H1 (cell line): ENCODE data around the gene TGFBR2. TPM values are rescaled to one million over a fixed set of nuclear protein-coding genes. Genes with fewer than 3 reads are reported as not detected.

Experiments used
- CTCF ChIA-PET: fragments of 300-600 bp; sonication (Branson Sonifier 250); formaldehyde crosslinking; loops from one replicate; lab custom pipeline; 2021; ENCODE audit not compliant: partially characterized antibody; lab: Charles Lee
- POLR2A ChIA-PET: fragments of 300-600 bp; sonication (Branson Sonifier 250); formaldehyde crosslinking; loops from one replicate; lab custom pipeline; 2021; ENCODE audit warnings: inconsistent platforms; ENCODE audit not compliant: partially characterized antibody; lab: Charles Lee
- DNase-seq, 2 experiments: peaks; one replicate each; pipeline versions ENCODE4 v3.0.0 to v3.0.0-alpha.2; 2010 to 2022; ENCODE audit warnings: low spot score in 2 of 2, low read depth in 1 of 2, mixed read lengths in 1 of 2
- FAIRE-seq: peaks from 2 replicates; lab custom pipeline; 2011; peaks lifted over from hg19 to GRCh38; lab: Jason Lieb, UNC
- H2AFZ ChIP-seq: 2 replicates; pipeline ENCODE4 v1.8.1; 2012; ENCODE audit warnings: low read length, inconsistent platforms
- H2AK5ac ChIP-seq: 2 replicates; pipeline ENCODE4 v1.6.1; 2013; ENCODE audit warnings: low read depth, low read length
- H2BK120ac ChIP-seq: replicated peaks from 2 replicates; pipeline ENCODE3; 2013; ENCODE audit warnings: low read depth, low read length, inconsistent platforms
- H2BK12ac ChIP-seq: 2 replicates; pipeline ENCODE4 v1.6.1; 2013; ENCODE audit warnings: low read depth, low read length
- H2BK15ac ChIP-seq: 2 replicates; pipeline ENCODE4 v1.6.1; 2013; ENCODE audit warnings: low read length
- H2BK20ac ChIP-seq: 2 replicates; pipeline ENCODE4 v1.6.1; 2013; ENCODE audit warnings: low read length
- H2BK5ac ChIP-seq: 2 replicates; pipeline ENCODE4 v1.6.1; 2013; ENCODE audit warnings: low read depth, low read length
- H3K14ac ChIP-seq: 2 replicates; pipeline ENCODE4 v1.6.1; 2013; ENCODE audit warnings: inconsistent platforms; ENCODE audit not compliant: insufficient read length
- H3K18ac ChIP-seq: 2 replicates; pipeline ENCODE4 v1.6.1; 2013; ENCODE audit warnings: low read length; ENCODE audit errors: extremely low read depth
- H3K23ac ChIP-seq: 2 replicates; pipeline ENCODE4 v1.6.1; 2013; ENCODE audit warnings: inconsistent platforms; ENCODE audit not compliant: insufficient read length
- H3K23me2 ChIP-seq: 2 replicates; pipeline ENCODE4 v1.6.1; 2013; ENCODE audit warnings: low read depth, low read length
- H3K27ac ChIP-seq: 2 replicates; pipeline ENCODE4 v1.6.1; 2011; ENCODE audit warnings: low read depth, low read length, inconsistent platforms
- H3K27me3 ChIP-seq, 4 experiments: replicated peaks in 1 of 4; 1 replicate in 1 of 4; 2 replicates in 3 of 4; pipeline versions ENCODE4 v1.6.1 to v1.8.1; 2011 to 2013; ENCODE audit warnings: low read length in 3 of 4, mild to moderate bottlenecking in 3 of 4, inconsistent platforms in 2 of 4, mixed read lengths in 2 of 4, moderate library complexity in 1 of 4; ENCODE audit not compliant: control insufficient read depth in 3 of 4, insufficient read depth in 3 of 4; ENCODE audit errors: extremely low read depth in 1 of 4
- H3K36me3 ChIP-seq, 4 experiments: 2 replicates each; pipeline versions ENCODE4 v1.6.1 to v1.8.1; 2011 to 2013; ENCODE audit warnings: mild to moderate bottlenecking in 4 of 4, low read length in 3 of 4, moderate library complexity in 2 of 4, control low read depth in 1 of 4, inconsistent platforms in 1 of 4; ENCODE audit not compliant: insufficient read depth in 4 of 4, control insufficient read depth in 2 of 4
- H3K4ac ChIP-seq: replicated peaks from 2 replicates; pipeline ENCODE3; 2013; ENCODE audit warnings: low read length, low read depth, mixed read lengths, inconsistent platforms; ENCODE audit not compliant: insufficient read length
- H3K4me1 ChIP-seq, 4 experiments: replicated peaks in 1 of 4; 1 replicate in 1 of 4; 2 replicates in 3 of 4; pipeline versions ENCODE4 v1.6.1 to v1.8.1; 2011 to 2013; ENCODE audit warnings: low read length in 3 of 4, inconsistent platforms in 2 of 4, mixed read lengths in 1 of 4; ENCODE audit not compliant: insufficient read depth in 4 of 4, control insufficient read depth in 3 of 4
- H3K4me2 ChIP-seq, 2 experiments: 2 replicates each; pipeline versions ENCODE4 v1.6.1 to v1.8.1; 2011 to 2013; ENCODE audit warnings: low read depth in 2 of 2, low read length in 2 of 2, control low read depth in 1 of 2, inconsistent platforms in 1 of 2, mild to moderate bottlenecking in 1 of 2; ENCODE audit not compliant: insufficient read depth in 1 of 2
- H3K4me3 ChIP-seq, 4 experiments: fragments of 200-600, 300-600 bp in 1 of 4; sonication (generic), shearing (Covaris generic), sonication (Bioruptor Twin) in 1 of 4; 2 replicates each; pipeline versions ENCODE4 v1.5.1 to v1.8.1; 2011 to 2016; ENCODE audit warnings: low read length in 4 of 4, low read depth in 3 of 4, control low read depth in 2 of 4, inconsistent platforms in 2 of 4, mild to moderate bottlenecking in 2 of 4, mixed read lengths in 1 of 4, moderate library complexity in 1 of 4; ENCODE audit not compliant: insufficient read depth in 2 of 4; ENCODE audit errors: extremely low read depth in 1 of 4
- H3K56ac ChIP-seq: replicated peaks from 2 replicates; pipeline ENCODE3; 2013; ENCODE audit warnings: low read depth, mild to moderate bottlenecking, mixed read lengths, low read length, inconsistent platforms; ENCODE audit not compliant: insufficient read length
- H3K79me1 ChIP-seq: 2 replicates; pipeline ENCODE4 v1.6.1; 2013; ENCODE audit warnings: low read depth, low read length, control low read depth
- H3K79me2 ChIP-seq, 2 experiments: 2 replicates each; pipeline versions ENCODE4 v1.6.1 to v1.8.1; 2012 to 2013; ENCODE audit warnings: low read length in 2 of 2, mild to moderate bottlenecking in 2 of 2, inconsistent platforms in 1 of 2; ENCODE audit not compliant: insufficient read depth in 2 of 2, control insufficient read depth in 1 of 2
- H3K9ac ChIP-seq, 4 experiments: replicated peaks in 1 of 4; 1 replicate in 1 of 4; 2 replicates in 3 of 4; pipeline versions ENCODE4 v1.6.1 to v1.8.1; 2011 to 2013; ENCODE audit warnings: low read depth in 3 of 4, low read length in 3 of 4, control low read depth in 2 of 4, mild to moderate bottlenecking in 2 of 4, moderate library complexity in 2 of 4, inconsistent platforms in 1 of 4; ENCODE audit errors: extremely low read depth in 1 of 4
- H3K9me3 ChIP-seq, 2 experiments: 2 replicates each; pipeline versions ENCODE4 v1.6.1 to v1.8.1; 2012 to 2013; ENCODE audit warnings: mild to moderate bottlenecking in 2 of 2, moderate library complexity in 2 of 2, control low read depth in 1 of 2, inconsistent platforms in 1 of 2, low read depth in 1 of 2, low read length in 1 of 2, mixed read lengths in 1 of 2; ENCODE audit not compliant: insufficient read depth in 2 of 2
- H4K20me1 ChIP-seq, 2 experiments: replicated peaks in 1 of 2; 2 replicates each; pipeline versions ENCODE3 to v1.8.1; 2011 to 2013; ENCODE audit warnings: inconsistent platforms in 2 of 2, low read length in 2 of 2, mild to moderate bottlenecking in 1 of 2; ENCODE audit not compliant: insufficient read depth in 2 of 2, control insufficient read depth in 1 of 2
- H4K5ac ChIP-seq: 2 replicates; pipeline ENCODE4 v1.6.1; 2013; ENCODE audit warnings: low read length, low read depth, mixed read lengths, inconsistent platforms; ENCODE audit not compliant: insufficient read length
- H4K8ac ChIP-seq: 2 replicates; pipeline ENCODE4 v1.8.0; 2013; ENCODE audit warnings: mild to moderate bottlenecking, moderate library complexity, low read length, inconsistent platforms; ENCODE audit not compliant: insufficient read depth; ENCODE audit errors: extremely low read depth
- H4K91ac ChIP-seq: replicated peaks from 2 replicates; pipeline ENCODE3; 2013; ENCODE audit warnings: low read length, mixed read lengths, inconsistent platforms; ENCODE audit not compliant: insufficient read length
- CEBPB ChIP-seq: IDR thresholded peaks from 2 replicates; pipeline ENCODE4 v1.6.1; 2012; ENCODE audit warnings: low read depth, low read length
- JUND ChIP-seq: IDR thresholded peaks from 2 replicates; pipeline ENCODE4 v1.6.1; 2011; ENCODE audit warnings: mild to moderate bottlenecking, improper control_type of control experiment, low read length
- POLR2A ChIP-seq, 2 experiments: IDR thresholded peaks; 1 replicate in 1 of 2; 2 replicates in 1 of 2; pipeline ENCODE4 v1.6.1; 2011; ENCODE audit warnings: low read depth in 2 of 2, low read length in 2 of 2, mild to moderate bottlenecking in 2 of 2; ENCODE audit errors: control extremely low read depth in 1 of 2
- RBBP5 ChIP-seq: IDR thresholded peaks from 2 replicates; pipeline ENCODE4 v1.7.1; 2012; ENCODE audit warnings: low read depth, mild to moderate bottlenecking, inconsistent platforms, low read length, moderate library complexity, borderline replicate concordance
- SP2 ChIP-seq: IDR thresholded peaks from 2 replicates; pipeline ENCODE4 v1.6.1; 2012; ENCODE audit warnings: mild to moderate bottlenecking, low read length, inconsistent platforms
- SP4 ChIP-seq: IDR thresholded peaks from 2 replicates; pipeline ENCODE4 v1.6.1; 2012; ENCODE audit warnings: low read length, inconsistent platforms
- SRF ChIP-seq: IDR thresholded peaks from 2 replicates; pipeline ENCODE4 v1.6.1; 2011; ENCODE audit warnings: mild to moderate bottlenecking, low read depth, low read length, moderate library complexity
- TEAD4 ChIP-seq: IDR thresholded peaks from 2 replicates; pipeline ENCODE4 v1.6.1; 2012; ENCODE audit warnings: low read depth, low read length, inconsistent platforms, mixed read lengths
- polyA plus RNA-seq, 7 experiments: library from polyadenylated mRNA; depleted of rRNA in 3 of 7; stranded (reverse) in 5 of 7; unstranded in 2 of 7; fragments of >200 nt in 5 of 7; fragments of 200-250 nt in 2 of 7; gene quantifications; 1 replicate in 5 of 7; 2 replicates in 1 of 7; 4 replicates in 1 of 7; pipeline versions ENCODE4 v1.2.1 to v1.2.3, GENCODE V29; 2011 to 2013; ENCODE audit warnings: missing spikeins in 2 of 7, mixed read lengths in 2 of 7
- total RNA-seq: library from RNA; stranded (reverse); fragmentation: NEBNext Ultra II Directional; extraction: Animal tissue kit (Norgen Biotek cat#: 25700); gene quantifications from 2 replicates; pipeline ENCODE4 v1.2.1, GENCODE V29; 2021
- TF ChIP-seq, protein P1 (sequence below): IDR thresholded peaks from 2 replicates; pipeline ENCODE4 v1.6.1; 2012; ENCODE audit warnings: low read length, inconsistent platforms
- TF ChIP-seq, protein P2 (sequence below): IDR thresholded peaks from 2 replicates; pipeline ENCODE4 v1.6.1; 2012; ENCODE audit warnings: inconsistent platforms

TGFBR2 gene
- total and polyA plus RNA-seq, 2 of the 8 experiments (the other 6 are each of a cell fraction or from before 2014, with no cell fraction given): 4.2 to 7.4 TPM

DNA sequence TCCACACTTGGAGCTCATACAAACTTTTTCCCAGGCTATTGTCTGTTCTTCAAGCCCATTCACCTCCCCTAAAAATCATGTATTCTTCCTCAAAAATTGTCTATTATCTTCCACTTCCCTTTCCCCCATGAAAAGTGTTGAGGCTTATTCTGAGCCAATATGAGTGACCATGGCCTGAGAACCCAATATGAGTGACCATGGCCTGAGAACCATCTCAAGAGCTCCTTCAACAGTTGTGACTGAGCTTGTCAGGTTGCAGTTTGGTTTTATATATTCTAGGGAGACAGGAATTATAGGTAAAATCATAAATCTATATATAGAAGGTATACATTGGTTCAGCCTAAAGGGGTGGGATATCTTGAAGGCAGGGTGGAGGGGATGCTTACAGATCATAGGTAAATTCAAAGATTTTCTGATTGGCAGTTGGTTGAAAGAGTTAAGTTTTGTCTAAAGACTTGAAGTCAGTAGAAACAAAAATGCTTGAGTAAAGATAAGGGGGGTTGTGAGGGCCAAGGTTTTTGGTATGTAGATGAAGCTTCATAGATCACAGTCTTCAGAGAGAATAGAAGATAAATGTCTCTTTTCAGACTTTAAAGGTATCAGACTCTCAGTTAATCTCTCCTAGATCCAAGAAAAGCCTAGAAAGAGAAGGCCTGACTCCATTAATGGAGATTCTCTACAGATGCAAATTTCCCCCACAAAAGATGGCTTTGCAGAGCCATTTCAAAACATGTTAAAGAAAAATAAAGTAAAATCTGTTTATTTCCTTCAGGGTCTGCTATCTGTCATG lies 95.8 kb downstream of the TGFBR2 start:
- no peak overlapping the region for H3K4ac ChIP-seq
- POLR2A ChIA-PET: no interaction called here
- H2BK5ac ChIP-seq: no peak overlapping the region
- H3K14ac ChIP-seq: no peak overlapping the region
- no peaks in the 10 kb centered on the region for H3K23me2 ChIP-seq
- no peak overlapping the region for H3K56ac ChIP-seq
- H3K18ac ChIP-seq: no peak overlapping the region
- no peak overlapping the region for H3K4me3 ChIP-seq
- no peak overlapping the region for H2AK5ac ChIP-seq
- no peak overlapping the region for H4K8ac ChIP-seq
- no peak overlapping the region for H2BK20ac ChIP-seq
- H3K4me1 ChIP-seq: peaks cover 0 to 6% (median 4%) of the 10 kb centered on the region in 4 experiments; a peak in 2 of 7 replicates
- no peak overlapping the region for H2BK120ac ChIP-seq
- DNase-seq: no peak
- CTCF ChIA-PET: interaction anchor here (0.7 to 2.8 kb wide), 4 partner anchors 9 to 503 kb away, joined by 3 to 18 read pairs (median 4); no protein-coding TSS in a partner anchor
- no peak overlapping the region for H2BK12ac ChIP-seq
- no peak for TF ChIP-seq SP2
- TF ChIP-seq RBBP5: no peak
- TF ChIP-seq, protein P1, sequence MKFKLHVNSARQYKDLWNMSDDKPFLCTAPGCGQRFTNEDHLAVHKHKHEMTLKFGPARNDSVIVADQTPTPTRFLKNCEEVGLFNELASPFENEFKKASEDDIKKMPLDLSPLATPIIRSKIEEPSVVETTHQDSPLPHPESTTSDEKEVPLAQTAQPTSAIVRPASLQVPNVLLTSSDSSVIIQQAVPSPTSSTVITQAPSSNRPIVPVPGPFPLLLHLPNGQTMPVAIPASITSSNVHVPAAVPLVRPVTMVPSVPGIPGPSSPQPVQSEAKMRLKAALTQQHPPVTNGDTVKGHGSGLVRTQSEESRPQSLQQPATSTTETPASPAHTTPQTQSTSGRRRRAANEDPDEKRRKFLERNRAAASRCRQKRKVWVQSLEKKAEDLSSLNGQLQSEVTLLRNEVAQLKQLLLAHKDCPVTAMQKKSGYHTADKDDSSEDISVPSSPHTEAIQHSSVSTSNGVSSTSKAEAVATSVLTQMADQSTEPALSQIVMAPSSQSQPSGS: no peak
- TF ChIP-seq SRF: no peak
- no peak for TF ChIP-seq CEBPB
- TF ChIP-seq TEAD4: no peak
- no peak for TF ChIP-seq POLR2A (IDR thresholded peaks at IDR 0.05; ENCODE audit: control extremely low read depth in 1 of 2, low read depth in 2 of 2, low read length in 2 of 2)
- TF ChIP-seq, protein P2, sequence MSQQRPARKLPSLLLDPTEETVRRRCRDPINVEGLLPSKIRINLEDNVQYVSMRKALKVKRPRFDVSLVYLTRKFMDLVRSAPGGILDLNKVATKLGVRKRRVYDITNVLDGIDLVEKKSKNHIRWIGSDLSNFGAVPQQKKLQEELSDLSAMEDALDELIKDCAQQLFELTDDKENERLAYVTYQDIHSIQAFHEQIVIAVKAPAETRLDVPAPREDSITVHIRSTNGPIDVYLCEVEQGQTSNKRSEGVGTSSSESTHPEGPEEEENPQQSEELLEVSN: no peak
- TF ChIP-seq SP4: no peak
- no peak for TF ChIP-seq JUND
- no peaks in the 10 kb centered on the region for H4K20me1 ChIP-seq
- H3K79me2 ChIP-seq: no peaks in the 10 kb centered on the region
- peaks cover 0 to 14% (median 5%) of the 10 kb centered on the region in 4 experiments; a peak in 3 of 8 replicates for H3K36me3 ChIP-seq
- FAIRE-seq: no peak
- H3K4me2 ChIP-seq: no peak overlapping the region
- H3K9ac ChIP-seq: no peak overlapping the region
- H4K5ac ChIP-seq: no peak overlapping the region
- H3K9me3 ChIP-seq: peaks cover 18 to 29% of the 10 kb centered on the region in 2 experiments
- H3K27me3 ChIP-seq: no peaks in the 10 kb centered on the region
- no peak overlapping the region for H3K27ac ChIP-seq
- no peak overlapping the region for H4K91ac ChIP-seq
- H2AFZ ChIP-seq: no peak overlapping the region
- no peaks in the 10 kb centered on the region for H3K79me1 ChIP-seq
- H3K23ac ChIP-seq: no peak overlapping the region
- no peak overlapping the region for H2BK15ac ChIP-seq
